NK-92 treated with Interleukin-12 subunit alpha and Interleukin-12 subunit beta, amount 100 ng/mL, for 24 hours (cell line): Measurements from ENCODE around the gene WFIKKN1.

Source experiments
- DNase-seq: peaks from one replicate; lab custom pipeline; 2025; lab: John Stamatoyannopoulos, UW

WFIKKN1 gene

DNA sequence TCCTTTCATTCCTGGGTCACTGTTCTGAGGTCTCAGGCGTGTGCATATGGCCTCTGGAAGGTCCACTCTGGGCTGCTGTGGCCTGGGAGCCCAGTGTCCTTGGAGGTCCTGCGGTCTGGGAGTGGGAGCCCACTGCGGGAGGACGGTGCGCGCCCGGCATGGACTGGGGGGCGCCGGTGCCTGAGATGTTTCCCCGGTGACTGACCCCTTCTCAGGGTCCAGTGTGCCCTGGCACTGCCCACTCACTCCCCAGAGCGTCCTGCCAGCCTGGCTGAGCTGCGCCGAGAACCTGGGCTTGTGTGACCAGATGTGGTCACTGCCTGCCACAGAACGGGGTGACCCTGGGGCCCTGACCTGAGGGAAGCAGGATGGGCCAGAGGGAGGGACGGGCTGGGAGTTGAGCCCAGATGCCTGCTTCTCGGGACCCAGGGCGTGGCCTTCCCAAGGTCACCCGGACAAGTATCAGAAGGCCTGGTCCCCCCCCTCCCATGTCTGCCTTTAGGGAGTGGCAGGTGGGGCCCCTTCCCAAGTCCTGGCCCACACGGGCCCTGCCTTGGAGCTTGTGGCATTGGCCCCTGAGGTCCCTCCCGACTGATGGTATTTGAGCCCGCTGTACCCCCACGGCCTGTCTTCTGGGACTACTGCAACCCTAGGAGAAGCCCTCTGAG lies 43.6 kb downstream of the WFIKKN1 start:
- DNase-seq, result no peak

DNA sequence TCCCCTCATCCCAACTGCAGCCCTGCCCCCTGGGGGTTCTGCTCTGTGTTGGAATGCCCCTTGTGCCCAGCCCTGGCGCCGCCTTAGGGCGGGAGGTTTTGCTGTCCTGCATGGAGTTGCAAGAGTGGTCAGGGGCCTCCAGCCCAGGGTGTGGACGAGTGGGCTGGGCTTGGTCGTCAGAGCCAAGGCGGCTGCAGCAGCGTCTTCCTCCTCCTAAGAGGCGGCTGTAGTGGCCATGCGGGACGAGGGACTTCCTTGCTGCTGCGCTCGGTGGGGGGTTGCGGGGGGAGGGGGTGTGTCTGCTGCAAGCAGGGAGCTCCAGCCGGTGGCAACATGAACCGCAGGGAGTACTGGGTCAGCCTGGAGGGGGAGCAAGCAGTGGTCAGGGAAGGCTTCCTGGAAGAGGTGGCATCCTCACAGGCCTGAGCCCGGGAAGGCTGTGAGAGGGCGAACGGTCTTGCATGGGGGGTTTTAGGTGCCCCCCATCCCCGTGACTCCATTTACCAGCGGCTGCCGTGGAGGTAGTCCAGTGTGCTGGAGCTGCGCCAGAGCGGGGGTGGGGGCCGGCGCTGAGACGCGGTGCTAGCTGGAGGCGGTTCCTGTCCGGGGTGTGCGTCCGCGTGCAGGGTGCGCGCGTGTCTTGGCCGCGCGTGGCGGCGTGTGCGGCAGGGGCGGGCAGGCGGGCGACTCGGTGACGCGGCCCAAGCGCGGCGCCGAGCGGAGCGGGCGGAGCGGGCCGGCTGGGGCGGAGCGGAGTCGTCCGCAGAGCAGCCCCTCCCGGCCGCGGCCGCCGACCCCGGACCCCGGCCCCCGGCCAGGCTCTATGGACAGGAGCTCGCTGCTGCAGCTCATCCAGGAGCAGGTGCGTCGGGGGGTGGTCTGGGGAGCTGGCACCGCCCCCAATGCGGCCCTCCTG lies 44.4 kb downstream of the WFIKKN1 start, which contains the start of gene RHBDL1:
Gene RHBDL1, plus strand, starts transcription at position 704 of the 916 bp plus-strand sequence. Its CDS starts 120 bp downstream, at position 824.
- no peak for DNase-seq

- no peak for DNase-seq
Measured at GRCh38 chr16:675884-676564, 45.2 kb downstream of the WFIKKN1 start.

DNA sequence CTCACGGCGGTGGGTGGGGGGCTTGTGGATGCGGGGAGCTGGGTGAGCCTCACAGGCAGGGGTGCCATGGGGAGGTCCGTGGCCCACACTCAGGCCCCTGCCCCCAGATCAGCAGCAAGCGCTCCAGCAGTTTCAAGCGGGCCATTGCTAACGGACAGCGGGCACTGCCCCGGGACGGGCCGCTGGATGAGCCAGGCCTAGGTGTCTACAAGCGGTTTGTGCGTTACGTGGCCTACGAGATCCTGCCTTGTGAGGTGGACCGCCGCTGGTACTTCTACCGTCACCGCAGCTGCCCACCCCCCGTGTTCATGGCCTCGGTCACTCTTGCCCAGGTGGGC lies 45.7 kb downstream of the WFIKKN1 start:
- no peak for DNase-seq

DNA sequence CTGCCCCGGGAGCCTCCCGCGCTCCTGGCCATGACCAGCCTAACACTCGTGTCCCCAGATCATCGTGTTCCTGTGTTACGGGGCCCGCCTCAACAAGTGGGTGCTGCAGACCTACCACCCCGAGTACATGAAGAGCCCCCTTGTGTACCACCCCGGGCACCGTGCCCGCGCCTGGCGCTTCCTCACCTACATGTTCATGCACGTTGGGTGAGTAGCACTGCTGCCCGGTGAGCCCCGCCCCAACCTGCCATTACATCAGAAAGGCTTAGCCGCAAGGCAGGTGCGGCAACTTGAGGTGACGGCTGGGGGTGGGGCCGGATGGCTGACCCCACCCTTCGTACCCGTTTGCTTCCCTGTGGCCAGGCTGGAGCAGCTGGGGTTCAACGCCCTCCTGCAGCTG lies 46.1 kb downstream of the WFIKKN1 start:
- DNase-seq, result no peak

GRCh38 chr16:677316-678190 lies 46.8 kb downstream of the WFIKKN1 start:
- DNase-seq, result no peak

GRCh38 chr16:678209-678857 lies 47.5 kb downstream of the WFIKKN1 start:
- DNase-seq, result no peak

DNA sequence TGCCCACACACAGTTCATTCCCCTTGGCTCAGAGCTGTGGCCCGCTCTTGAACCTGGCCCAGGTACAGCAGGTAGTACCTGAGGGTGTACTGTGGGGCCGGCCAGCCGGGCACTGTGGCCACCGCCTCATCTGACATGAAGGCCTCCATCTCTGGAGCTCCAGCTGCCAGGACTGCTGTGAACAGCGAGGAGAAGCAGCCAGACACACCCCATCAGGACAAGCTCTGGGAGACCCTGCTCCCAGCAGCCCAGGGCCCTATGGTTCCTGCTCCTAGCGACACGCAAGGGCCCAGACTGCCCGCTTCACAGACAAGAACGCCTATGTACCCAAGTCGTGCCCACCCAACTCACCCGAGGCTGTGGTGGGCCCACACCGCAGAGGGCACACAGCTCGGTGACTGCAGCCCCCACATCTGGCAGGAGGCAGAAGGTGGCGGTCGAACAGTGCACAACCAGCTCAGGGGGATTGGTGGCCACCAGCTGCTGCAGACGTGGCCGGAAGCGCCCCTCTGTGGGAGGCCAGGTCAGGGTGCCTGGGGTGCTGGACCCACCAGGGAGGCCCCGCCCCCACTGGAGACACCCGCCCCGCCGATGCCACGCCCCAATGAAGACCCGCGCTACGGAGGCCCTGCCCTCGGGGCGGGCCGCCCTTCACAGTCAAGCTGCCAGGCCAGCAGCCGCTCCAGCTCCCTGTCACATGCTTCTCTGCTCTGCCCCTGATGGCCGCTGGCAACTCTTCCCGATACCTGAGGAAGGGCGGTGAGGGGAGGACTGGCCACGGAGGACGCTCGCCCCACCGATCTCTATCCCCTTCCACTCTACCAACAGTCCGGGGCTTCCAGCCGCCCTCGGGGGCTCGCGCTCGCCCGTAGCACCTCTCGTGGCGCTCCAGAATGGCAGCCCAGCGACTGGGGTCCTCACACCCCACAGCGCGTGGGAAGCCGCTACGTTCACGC lies 48.4 kb downstream of the WFIKKN1 start:
- DNase-seq, result no peak

- peak; percentile 82 for DNase-seq
Measured at GRCh38 chr16:679814-680624, 49.2 kb downstream of the WFIKKN1 start, which contains the start of gene STUB1. STUB1 (plus strand) TSS chr16:680410; CDS start chr16:680526, 116 bp downstream.

- no peak for DNase-seq
Measured at GRCh38 chr16:680625-680945, 49.8 kb downstream of the WFIKKN1 start.

DNA sequence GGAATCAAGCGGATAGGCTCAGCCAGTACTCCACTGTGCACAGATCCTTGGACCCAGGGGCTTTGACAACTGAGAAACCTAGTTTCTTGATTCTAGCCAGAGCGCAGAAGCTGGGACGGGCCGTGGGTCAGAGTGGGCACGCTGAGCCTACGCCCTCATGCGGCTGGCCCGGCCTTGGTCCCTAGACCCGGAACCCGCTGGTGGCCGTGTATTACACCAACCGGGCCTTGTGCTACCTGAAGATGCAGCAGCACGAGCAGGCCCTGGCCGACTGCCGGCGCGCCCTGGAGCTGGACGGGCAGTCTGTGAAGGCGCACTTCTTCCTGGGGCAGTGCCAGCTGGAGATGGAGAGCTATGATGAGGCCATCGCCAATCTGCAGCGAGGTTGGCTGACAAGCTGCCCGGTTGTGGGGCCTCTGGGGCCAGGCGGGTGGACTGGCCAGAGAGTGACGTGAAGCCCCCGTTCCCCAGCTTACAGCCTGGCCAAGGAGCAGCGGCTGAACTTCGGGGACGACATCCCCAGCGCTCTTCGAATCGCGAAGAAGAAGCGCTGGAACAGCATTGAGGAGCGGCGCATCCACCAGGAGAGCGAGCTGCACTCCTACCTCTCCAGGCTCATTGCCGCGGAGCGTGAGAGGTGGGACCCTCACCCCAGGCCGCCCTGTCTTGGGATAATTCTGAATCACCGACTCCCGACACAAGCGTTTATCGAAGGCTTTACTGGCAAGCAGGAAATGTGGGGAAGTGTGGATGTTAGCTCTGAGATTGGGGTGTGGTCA lies 50.4 kb downstream of the WFIKKN1 start:
- DNase-seq, result no peak

GRCh38 chr16:681746-682427 lies 51.1 kb downstream of the WFIKKN1 start:
- DNase-seq, result no peak

- DNase-seq, result no peak
Measured at GRCh38 chr16:682493-683395, 52.0 kb downstream of the WFIKKN1 start.

GRCh38 chr16:683396-684070 lies 52.7 kb downstream of the WFIKKN1 start:
- DNase-seq, result no peak
